A549 (cell line): ENCODE data around the gene FRMD8. TPM values are rescaled to one million over a fixed set of nuclear protein-coding genes. Genes with fewer than 3 reads are reported as not detected.

Experiments used
- ATAC-seq, 2 experiments: fragments of 200-7000 bp in 1 of 2; fragments of >200 bp in 1 of 2; cut with Nextera tagmentation in 1 of 2; cut with Tn5 transposase in 1 of 2; 3 replicates each; pipeline versions ENCODE4 v1.8.0 to v1.9.1; 2018 to 2020; ENCODE audit warnings: mild to moderate bottlenecking in 1 of 2, moderate library complexity in 1 of 2
- CTCF ChIA-PET: fragments of 300-600 bp; sonication (Branson Sonifier 250); formaldehyde crosslinking; extraction: SDS; loops from one replicate; lab custom pipeline; 2021; ENCODE audit warnings: antibody characterized with exemption, inconsistent platforms; lab: Yijun Ruan, JAX
- POLR2A ChIA-PET: fragments of 350-600 bp; formaldehyde crosslinking; extraction: SDS; loops from one replicate; lab custom pipeline; 2021; ENCODE audit warnings: antibody characterized with exemption, inconsistent platforms; lab: Yijun Ruan, JAX
- DNase-seq, 2 experiments: peaks; one replicate each; pipeline versions ENCODE4 v3.0.0 to v3.0.0-alpha.2; 2011 to 2016; ENCODE audit warnings: low read depth in 1 of 2, low spot score in 1 of 2
- FAIRE-seq: peaks from 2 replicates; lab custom pipeline; 2011; peaks lifted over from hg19 to GRCh38; lab: Jason Lieb, UNC
- H3K27ac ChIP-seq, 2 experiments: fragments of >200 bp; sonication (Bioruptor Twin); formaldehyde crosslinking; 3 replicates each; pipeline ENCODE4 v1.5.1; 2016 to 2017
- H3K4me1 ChIP-seq: fragments of >200 bp; sonication (Bioruptor Twin); formaldehyde crosslinking; 3 replicates; pipeline ENCODE4 v1.6.1; 2016
- H3K4me2 ChIP-seq: fragments of >200 bp; sonication (Bioruptor Twin); formaldehyde crosslinking; 3 replicates; pipeline ENCODE4 v1.6.1; 2016
- H3K4me3 ChIP-seq: fragments of >200 bp; sonication (Bioruptor Twin); formaldehyde crosslinking; 3 replicates; pipeline ENCODE4 v1.5.1; 2016
- H3K9me3 ChIP-seq: fragments of >200 bp; sonication (Bioruptor Twin); formaldehyde crosslinking; 3 replicates; pipeline ENCODE4 v1.6.1; 2016
- CEBPB ChIP-seq, 2 experiments: fragments of >200 bp in 1 of 2; sonication (Bioruptor Twin) in 1 of 2; formaldehyde crosslinking in 1 of 2; IDR thresholded peaks; 2 replicates each; pipeline ENCODE4 v1.6.1; 2012 to 2016
- CHD2 ChIP-seq: fragments of 150-350 bp; IDR thresholded peaks from 2 replicates; pipeline ENCODE4 v1.6.1; 2014; ENCODE audit warnings: low read length; ENCODE audit not compliant: partially characterized antibody
- EHMT2 ChIP-seq: fragments of 200-600 bp; sonication (generic); IDR thresholded peaks from 2 replicates; pipeline ENCODE4 v1.6.1; 2016; ENCODE audit warnings: antibody characterized with exemption, low read depth, mild to moderate bottlenecking, moderate library complexity
- EP300 ChIP-seq, 2 experiments: fragments of >200 bp; sonication (Bioruptor Twin); formaldehyde crosslinking; IDR thresholded peaks; 2 replicates in 1 of 2; 3 replicates in 1 of 2; pipeline ENCODE4 v1.6.1; 2016 to 2017
- FOSB ChIP-seq: fragments of 250-450 bp; sonication (Bioruptor Pico); IDR thresholded peaks from 2 replicates; pipeline ENCODE4 v1.5.0; 2020; ENCODE audit warnings: mild to moderate bottlenecking, moderate library complexity
- FOSL2 ChIP-seq, 2 experiments: fragments of 450-650 bp in 1 of 2; fragments of >200 bp in 1 of 2; sonication (Bioruptor Twin) in 1 of 2; formaldehyde crosslinking; IDR thresholded peaks; 2 replicates each; pipeline versions ENCODE4 v1.5.0 to v1.6.1; 2016 to 2020; ENCODE audit warnings: mild to moderate bottlenecking in 1 of 2, moderate library complexity in 1 of 2
- FOXS1 ChIP-seq: fragments of 250-450 bp; sonication (Bioruptor Pico); IDR thresholded peaks from 2 replicates; pipeline ENCODE4 v1.5.0; 2020; ENCODE audit warnings: mild to moderate bottlenecking, moderate library complexity
- HDAC2 ChIP-seq: fragments of 200-600 bp; sonication (generic); IDR thresholded peaks from 2 replicates; pipeline ENCODE4 v1.6.1; 2016
- HES2 ChIP-seq: fragments of >200 bp; sonication (Bioruptor Twin); formaldehyde crosslinking; IDR thresholded peaks from 2 replicates; pipeline ENCODE4 v1.6.1; 2016
- HEYL ChIP-seq: fragments of 250-450 bp; sonication (Bioruptor Pico); IDR thresholded peaks from 2 replicates; pipeline ENCODE4 v1.8.0; 2021; ENCODE audit warnings: mild to moderate bottlenecking, moderate library complexity
- HMGXB4 ChIP-seq: fragments of 250-450 bp; sonication (Bioruptor Pico); IDR thresholded peaks from 2 replicates; pipeline ENCODE4 v1.5.0; 2021; ENCODE audit warnings: mild to moderate bottlenecking, moderate library complexity, borderline replicate concordance
- HOXB13 ChIP-seq: fragments of 250-450 bp; sonication (Bioruptor Pico); IDR thresholded peaks from 2 replicates; pipeline ENCODE4 v1.5.0; 2020; ENCODE audit warnings: low read depth, mild to moderate bottlenecking, moderate library complexity
- HOXB5 ChIP-seq: fragments of 250-450 bp; sonication (Bioruptor Pico); IDR thresholded peaks from 2 replicates; pipeline ENCODE4 v1.5.0; 2020; ENCODE audit warnings: mild to moderate bottlenecking, moderate library complexity
- KDM5A ChIP-seq: fragments of 200-600 bp; sonication (generic); IDR thresholded peaks from 2 replicates; pipeline ENCODE4 v1.6.1; 2016; ENCODE audit warnings: antibody characterized with exemption, mild to moderate bottlenecking
- MAFK ChIP-seq: fragments of 450-650 bp; IDR thresholded peaks from 2 replicates; pipeline ENCODE4 v1.6.1; 2014; ENCODE audit not compliant: partially characterized antibody
- MAX ChIP-seq: IDR thresholded peaks from 2 replicates; pipeline ENCODE4 v1.6.1; 2012
- MAZ ChIP-seq: fragments of 150-350 bp; IDR thresholded peaks from 2 replicates; pipeline ENCODE4 v1.6.1; 2014; ENCODE audit warnings: antibody characterized with exemption, low read depth, low read length, borderline replicate concordance
- NPAS2 ChIP-seq: fragments of 250-450 bp; sonication (Bioruptor Pico); IDR thresholded peaks from 2 replicates; pipeline ENCODE4 v1.8.0; 2022; ENCODE audit warnings: mild to moderate bottlenecking, moderate library complexity, borderline replicate concordance
- NR3C1 ChIP-seq: fragments of >200 bp; sonication (Bioruptor Twin); formaldehyde crosslinking; IDR thresholded peaks from 3 replicates; pipeline ENCODE4 v1.6.1; 2017
- POLR2AphosphoS2 ChIP-seq: conservative IDR thresholded peaks from 2 replicates; pipeline ENCODE4 v1.6.1; 2012; ENCODE audit warnings: low read length, improper control_type of control experiment, inconsistent platforms
- RCOR1 ChIP-seq: fragments of 150-350 bp; IDR thresholded peaks from 2 replicates; pipeline ENCODE4 v1.6.1; 2014; ENCODE audit warnings: antibody characterized with exemption, low read length, low read depth
- RFX5 ChIP-seq: fragments of 450-650 bp; IDR thresholded peaks from 2 replicates; pipeline ENCODE4 v1.7.1; 2014; ENCODE audit warnings: antibody characterized with exemption, mild to moderate bottlenecking, moderate library complexity
- RNF2 ChIP-seq: fragments of 200-600 bp; sonication (generic); IDR thresholded peaks from 2 replicates; pipeline ENCODE4 v1.6.1; 2016; ENCODE audit warnings: low read depth, mild to moderate bottlenecking, antibody characterized with exemption, moderate library complexity, borderline replicate concordance
- SREBF2 ChIP-seq: fragments of 450-650 bp; IDR thresholded peaks from 2 replicates; pipeline ENCODE4 v1.6.1; 2014; ENCODE audit warnings: mild to moderate bottlenecking, moderate library complexity
- TFCP2L1 ChIP-seq: fragments of 250-450 bp; sonication (Bioruptor Pico); IDR thresholded peaks from 2 replicates; pipeline ENCODE4 v1.5.0; 2021; ENCODE audit warnings: mild to moderate bottlenecking
- TP53 ChIP-seq: fragments of 250-450 bp; sonication (Bioruptor Pico); IDR thresholded peaks from 2 replicates; pipeline ENCODE4 v1.5.0; 2021; ENCODE audit warnings: mild to moderate bottlenecking, moderate library complexity
- ZC3H11A ChIP-seq: fragments of 450-650 bp; IDR thresholded peaks from 2 replicates; pipeline ENCODE4 v1.6.1; 2014; ENCODE audit warnings: antibody characterized with exemption, mild to moderate bottlenecking
- ZSCAN20 ChIP-seq: fragments of 250-450 bp; sonication (Bioruptor Pico); IDR thresholded peaks from 2 replicates; pipeline ENCODE4 v1.8.0; 2022; ENCODE audit warnings: mild to moderate bottlenecking, moderate library complexity
- WGBS: methylation state at CpG from one replicate; pipeline ENCODE4 v1.1.6; 2017; ENCODE audit errors: missing lambda C conversion rate; 5-methylcytosine and 5-hydroxymethylcytosine counted together
- polyA plus RNA-seq, 4 experiments: library from polyadenylated mRNA; depleted of rRNA in 3 of 4; stranded (reverse); fragments of >200 nt; fragmentation: RNase III in 1 of 4; extraction: RNeasy Plus Mini Kit Qiagen cat#74134 plus additional on column Dnase treatment in 1 of 4; gene quantifications; 2 replicates in 3 of 4; 3 replicates in 1 of 4; pipeline ENCODE4 v1.2.3, GENCODE V29; 2011 to 2017
- TF ChIP-seq, protein P1 (sequence below): fragments of >200 bp; sonication (Bioruptor Twin); formaldehyde crosslinking; IDR thresholded peaks from 3 replicates; pipeline ENCODE4 v1.6.1; 2016
- TF ChIP-seq, protein P2 (sequence below): IDR thresholded peaks from 2 replicates; pipeline ENCODE4 v1.6.1; 2012

FRMD8 gene
- polyA plus RNA-seq, 2 of the 4 experiments (the other 2 are of a cell fraction): 12.9 to 20.0 TPM

DNA sequence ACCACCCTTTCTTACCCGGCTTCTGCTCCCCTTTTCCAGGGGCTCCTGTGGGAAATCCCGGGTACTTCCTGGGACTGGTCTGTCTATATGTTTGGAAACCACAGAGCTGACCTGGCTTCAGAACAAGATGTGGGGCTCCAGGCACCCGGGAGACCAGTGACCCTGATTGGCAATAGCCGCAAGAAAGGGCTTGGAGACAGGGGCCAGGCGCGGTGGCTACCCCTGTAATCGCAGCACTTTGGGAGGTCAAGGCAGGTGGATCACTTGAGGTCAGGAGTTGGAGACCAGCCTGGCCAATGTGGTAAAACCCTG is 33.0 kb downstream of the FRMD8 start:
- ChIA-PET CTCF (interaction anchor here (0.8 to 17.0 kb wide), 5 partner anchors 18 to 91 kb away, joined by 3 to 208 read pairs (median 7); partner anchors contain the start of genes FRMD8 and SLC25A45), POLR2A (interaction anchor here (0.6 to 17.5 kb wide), 13 partner anchors 7 to 145 kb away, joined by 3 to 756 read pairs (median 10); partner anchors contain the start of genes FRMD8, MALAT1, NEAT1 and SLC25A45)
- Histone ChIP-seq H3K27ac (peak overlapping the region; percentile 97 to 100), H3K4me3 (peak overlapping the region; percentile 30), H3K9me3 (no peaks in the 10 kb centered on the region), H3K4me2 (peak overlapping the region; percentile 89), H3K4me1 (peaks cover 52% of the 10 kb centered on the region)
- FAIRE-seq: no peak
- ATAC-seq: no peak
- 27% methylated on average over 7 of the region's 7 CpGs for WGBS
- no peak for DNase-seq
- no peak for TF ChIP-seq KDM5A
- 0 out of 2 replicates have a peak, but pooled peaks have one; percentile 74 for TF ChIP-seq FOSB (CRISPR knock-in tag)
- peak; percentile 17; the same call in 1 of the 2 replicates for TF ChIP-seq HOXB13
- TF ChIP-seq HMGXB4: peak; percentile 81
- TF ChIP-seq TP53 (CRISPR knock-in tag): no peak
- TF ChIP-seq, protein P1, sequence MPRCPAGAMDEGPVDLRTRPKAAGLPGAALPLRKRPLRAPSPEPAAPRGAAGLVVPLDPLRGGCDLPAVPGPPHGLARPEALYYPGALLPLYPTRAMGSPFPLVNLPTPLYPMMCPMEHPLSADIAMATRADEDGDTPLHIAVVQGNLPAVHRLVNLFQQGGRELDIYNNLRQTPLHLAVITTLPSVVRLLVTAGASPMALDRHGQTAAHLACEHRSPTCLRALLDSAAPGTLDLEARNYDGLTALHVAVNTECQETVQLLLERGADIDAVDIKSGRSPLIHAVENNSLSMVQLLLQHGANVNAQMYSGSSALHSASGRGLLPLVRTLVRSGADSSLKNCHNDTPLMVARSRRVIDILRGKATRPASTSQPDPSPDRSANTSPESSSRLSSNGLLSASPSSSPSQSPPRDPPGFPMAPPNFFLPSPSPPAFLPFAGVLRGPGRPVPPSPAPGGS: no peak
- peak; percentile 2; the same call in 1 of the 2 replicates for TF ChIP-seq HEYL (CRISPR knock-in tag)

- H3K4me3 ChIP-seq: peak overlapping the region; percentile 95
- no peaks in the 10 kb centered on the region for H3K9me3 ChIP-seq
- POLR2A ChIA-PET: interaction anchor here (0.6 to 17.5 kb wide), 15 partner anchors 7 to 145 kb away, joined by 3 to 756 read pairs (median 10); partner anchors contain the start of genes FRMD8, MALAT1, NEAT1 and SLC25A45
- H3K4me2 ChIP-seq: peak overlapping the region; percentile 89
- WGBS: 5% methylated on average over 6 of the region's 6 CpGs
- peak in 1 of 2 experiments; percentile 11; a peak in 3 of 6 replicates for ATAC-seq
- H3K27ac ChIP-seq: peak overlapping the region; percentile 97 to 100
- DNase-seq: peak in 1 of 2 experiments; percentile 94
- H3K4me1 ChIP-seq: peaks cover 52% of the 10 kb centered on the region
- no peak for FAIRE-seq
- CTCF ChIA-PET: interaction anchor here (0.8 to 17.0 kb wide), 7 partner anchors 17 to 90 kb away, joined by 3 to 208 read pairs (median 5); partner anchors contain the start of genes FRMD8 and SLC25A45
- 0 out of 2 replicates have a peak, but pooled peaks have one; percentile 16 for TF ChIP-seq RFX5
- TF ChIP-seq FOXS1: no peak
- no peak for TF ChIP-seq TFCP2L1 (CRISPR knock-in tag)
- TF ChIP-seq SREBF2: no peak
- peak; percentile 11; the same call in 1 of the 2 replicates for TF ChIP-seq HEYL (CRISPR knock-in tag)
- TF ChIP-seq TP53 (CRISPR knock-in tag): 0 out of 2 replicates have a peak, but pooled peaks have one; percentile 46
- TF ChIP-seq CEBPB (IDR thresholded peaks at IDR 0.05): no peak
- no peak for TF ChIP-seq MAZ
- TF ChIP-seq CHD2: no peak
- no peak for TF ChIP-seq HMGXB4
- TF ChIP-seq MAX: no peak; the same call in none of the 2 replicates
- no peak for TF ChIP-seq NR3C1
- no peak for TF ChIP-seq HES2
- TF ChIP-seq MAFK: peak; percentile 99
- TF ChIP-seq NPAS2 (CRISPR knock-in tag): no peak
- no peak for TF ChIP-seq RCOR1
- TF ChIP-seq RNF2: no peak
- TF ChIP-seq, protein P2, sequence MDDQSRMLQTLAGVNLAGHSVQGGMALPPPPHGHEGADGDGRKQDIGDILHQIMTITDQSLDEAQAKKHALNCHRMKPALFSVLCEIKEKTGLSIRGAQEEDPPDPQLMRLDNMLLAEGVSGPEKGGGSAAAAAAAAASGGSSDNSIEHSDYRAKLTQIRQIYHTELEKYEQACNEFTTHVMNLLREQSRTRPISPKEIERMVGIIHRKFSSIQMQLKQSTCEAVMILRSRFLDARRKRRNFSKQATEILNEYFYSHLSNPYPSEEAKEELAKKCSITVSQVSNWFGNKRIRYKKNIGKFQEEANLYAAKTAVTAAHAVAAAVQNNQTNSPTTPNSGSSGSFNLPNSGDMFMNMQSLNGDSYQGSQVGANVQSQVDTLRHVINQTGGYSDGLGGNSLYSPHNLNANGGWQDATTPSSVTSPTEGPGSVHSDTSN: no peak
- no peak for TF ChIP-seq POLR2AphosphoS2
- TF ChIP-seq ZSCAN20 (CRISPR knock-in tag): peak; percentile 70; the same call in 1 of the 2 replicates
- no peak for TF ChIP-seq FOSL2 (IDR thresholded peaks at IDR 0.05)
- no peak for TF ChIP-seq FOSL2 (CRISPR knock-in tag; IDR thresholded peaks at IDR 0.05)
- TF ChIP-seq HOXB5 (CRISPR knock-in tag): peak; percentile 31; the same call in 1 of the 2 replicates
- peak in 1 of 2 experiments; percentile 33; a peak in 2 of 5 replicates for TF ChIP-seq EP300 (IDR thresholded peaks at IDR 0.05)
- no peak for TF ChIP-seq HDAC2
- TF ChIP-seq EHMT2: no peak
- TF ChIP-seq ZC3H11A: no peak
These were observed 33.5 kb downstream of the FRMD8 start for GRCh38 chr11:65419772-65420481.
